PFSK-1 (cell line): ENCODE data around the gene CACNG1.

Source experiments
- FOXP2 ChIP-seq: optimal IDR thresholded peaks from 2 replicates; pipeline ENCODE3; 2011; ENCODE audit warnings: borderline replicate concordance, control low read depth, inconsistent platforms; ENCODE audit not compliant: insufficient read depth; ENCODE audit errors: extremely low read length, extremely low read depth
- POLR2AphosphoS5 ChIP-seq: IDR thresholded peaks from 2 replicates; pipeline ENCODE4 v1.6.1; 2012; ENCODE audit warnings: low read depth, mild to moderate bottlenecking, control low read depth, low read length, moderate library complexity
- REST ChIP-seq, 2 experiments: IDR thresholded peaks; 2 replicates each; pipeline versions ENCODE4 v1.6.1 to v1.8.0; 2011 to 2012; ENCODE audit warnings: low read depth in 2 of 2, low read length in 2 of 2, control low read depth in 1 of 2, inconsistent platforms in 1 of 2, mild to moderate bottlenecking in 1 of 2, moderate library complexity in 1 of 2; ENCODE audit not compliant: insufficient read depth in 1 of 2
- SIN3A ChIP-seq: IDR thresholded peaks from 2 replicates; pipeline ENCODE4 v1.6.1; 2012; ENCODE audit warnings: mild to moderate bottlenecking, low read length, moderate library complexity, borderline replicate concordance; ENCODE audit not compliant: insufficient read depth
- TAF1 ChIP-seq: IDR thresholded peaks from 2 replicates; pipeline ENCODE4 v1.6.1; 2012; ENCODE audit warnings: low read length, control low read depth, borderline replicate concordance; ENCODE audit not compliant: insufficient read depth

Gene CACNG1

GRCh38 chr17:67079491-67079890 lies 35.1 kb downstream of the CACNG1 start:
- TF ChIP-seq SIN3A, result no peak

- TF ChIP-seq FOXP2 (no peak), REST (IDR thresholded peaks at IDR 0.05; ENCODE audit: insufficient read depth in 1 of 2, low read depth in 2 of 2, low read length in 2 of 2) (no peak), POLR2AphosphoS5 (no peak), SIN3A (no peak), TAF1 (no peak)
These were observed 36.5 kb downstream of the CACNG1 start for GRCh38 chr17:67080804-67081203.

- TF ChIP-seq POLR2AphosphoS5 (no peak), FOXP2 (no peak), SIN3A (no peak), REST (IDR thresholded peaks at IDR 0.05; ENCODE audit: insufficient read depth in 1 of 2, low read depth in 2 of 2, low read length in 2 of 2) (no peak), TAF1 (no peak)
These were observed 37.8 kb downstream of the CACNG1 start for GRCh38 chr17:67082107-67082506.

- no peak for TF ChIP-seq POLR2AphosphoS5
- no peak for TF ChIP-seq FOXP2
- no peak for TF ChIP-seq SIN3A
- TF ChIP-seq REST (IDR thresholded peaks at IDR 0.05; ENCODE audit: insufficient read depth in 1 of 2, low read depth in 2 of 2, low read length in 2 of 2), result no peak
These were observed 41.1 kb downstream of the CACNG1 start for GRCh38 chr17:67085406-67085805.

- TF ChIP-seq REST (IDR thresholded peaks at IDR 0.05; ENCODE audit: insufficient read depth in 1 of 2, low read depth in 2 of 2, low read length in 2 of 2) (no peak), FOXP2 (no peak), SIN3A (no peak), POLR2AphosphoS5 (no peak), TAF1 (no peak)
These were observed 44.3 kb downstream of the CACNG1 start for GRCh38 chr17:67088639-67089038.
